HCT116 (cell line): Measurements from ENCODE around the gene HEPN1. TPM values are rescaled to one million over a fixed set of nuclear protein-coding genes. Genes with fewer than 3 reads are reported as not detected.

ENCODE experiments used
- ATAC-seq: fragments of 200-7000 bp; cut with Tn5 transposase; 2 replicates; pipeline ENCODE4 v1.9.1; 2020; ENCODE audit warnings: mild to moderate bottlenecking, moderate library complexity
- BruUV-seq: library from RNA; stranded (reverse); fragments of 400-500 nt; replicated peaks from 2 replicates; lab custom pipeline; 2021; lab: Mats Ljungman, UMichigan
- CTCF ChIA-PET: fragments of 300-600 bp; sonication (Branson Sonifier 250); formaldehyde crosslinking; loops from one replicate; lab custom pipeline; 2021; ENCODE audit warnings: antibody characterized with exemption; lab: Charles Lee
- POLR2A ChIA-PET: fragments of 300-600, 350-600 bp; sonication (Branson Sonifier 250); formaldehyde crosslinking; loops from one replicate; lab custom pipeline; 2021; ENCODE audit warnings: antibody characterized with exemption; lab: Charles Lee
- RAD21 ChIA-PET, 2 experiments: fragments of 300-600 bp; sonication (Branson Sonifier 250); formaldehyde crosslinking; loops; one replicate each; lab custom pipeline; 2023; ENCODE audit warnings: low total read pairs in 2 of 2; ENCODE audit not compliant: uncharacterized antibody in 2 of 2, unreplicated experiment in 2 of 2, low non-redundant PET in 1 of 2; lab: Charles Lee
- DNase-seq: peaks from one replicate; pipeline ENCODE4 v3.0.0-alpha.2; 2010; ENCODE audit warnings: low read depth, low spot score
- H2AFZ ChIP-seq: fragments of 200-600 bp; shearing (Covaris generic), sonication (generic); 2 replicates; pipeline ENCODE4 v1.6.1; 2017; ENCODE audit warnings: low read depth, mixed run types, mixed read lengths, antibody characterized with exemption, low read length; ENCODE audit not compliant: poor library complexity, severe bottlenecking
- H3K27ac ChIP-seq: 2 replicates; pipeline ENCODE4 v1.5.1; 2012; ENCODE audit warnings: low read depth, low read length
- H3K27me3 ChIP-seq: fragments of 200-600 bp; sonication (generic); 2 replicates; pipeline ENCODE4 v1.6.1; 2016; ENCODE audit warnings: mixed run types, low read length, mixed read lengths; ENCODE audit not compliant: insufficient read depth
- H3K36me3 ChIP-seq, 2 experiments: fragments of 200-500 bp in 1 of 2; fragments of 200-600 bp in 1 of 2; sonication (Bioruptor generic) in 1 of 2; sonication (generic) in 1 of 2; 2 replicates each; pipeline versions ENCODE4 v1.5.1 to v1.6.1; 2014 to 2016; ENCODE audit warnings: low read length in 2 of 2, inconsistent platforms in 1 of 2, mixed read lengths in 1 of 2, mixed run types in 1 of 2; ENCODE audit not compliant: insufficient read depth in 2 of 2, control insufficient read depth in 1 of 2
- H3K4me1 ChIP-seq, 2 experiments: fragments of 200-600 bp in 1 of 2; sonication (generic) in 1 of 2; 2 replicates each; pipeline versions ENCODE4 v1.5.1 to v1.6.1; 2012 to 2017; ENCODE audit warnings: low read length in 2 of 2, inconsistent platforms in 1 of 2, mild to moderate bottlenecking in 1 of 2, mixed read lengths in 1 of 2, mixed run types in 1 of 2, moderate library complexity in 1 of 2; ENCODE audit not compliant: insufficient read depth in 2 of 2, control insufficient read depth in 1 of 2
- H3K4me2 ChIP-seq: fragments of 200-600 bp; sonication (generic); 2 replicates; pipeline ENCODE4 v1.6.1; 2017; ENCODE audit warnings: mixed run types, low read length, mixed read lengths
- H3K4me3 ChIP-seq, 2 experiments: fragments of 200-600 bp in 1 of 2; sonication (generic) in 1 of 2; replicated peaks in 1 of 2; 2 replicates each; pipeline ENCODE4 v1.5.1; 2011 to 2016; ENCODE audit warnings: low read length in 2 of 2, control low read depth in 1 of 2, low read depth in 1 of 2, mild to moderate bottlenecking in 1 of 2, mixed read lengths in 1 of 2, mixed run types in 1 of 2
- H3K79me2 ChIP-seq: fragments of 200-600 bp; sonication (generic); 2 replicates; pipeline ENCODE4 v1.6.1; 2017; ENCODE audit warnings: mild to moderate bottlenecking, mixed run types, low read length, moderate library complexity, mixed read lengths; ENCODE audit not compliant: insufficient read depth
- H3K9ac ChIP-seq: fragments of 200-600 bp; sonication (generic); 2 replicates; pipeline ENCODE4 v1.6.1; 2016; ENCODE audit warnings: low read length, mixed read lengths
- H3K9me2 ChIP-seq: fragments of 200-600 bp; sonication (generic), shearing (Covaris generic); 2 replicates; pipeline ENCODE4 v1.6.1; 2017; ENCODE audit warnings: mixed run types, mild to moderate bottlenecking, moderate library complexity; ENCODE audit not compliant: insufficient read depth
- H3K9me3 ChIP-seq, 2 experiments: fragments of 200-500 bp in 1 of 2; fragments of 200-600 bp in 1 of 2; sonication (Bioruptor generic) in 1 of 2; sonication (generic) in 1 of 2; 2 replicates each; pipeline ENCODE4 v1.6.1; 2014 to 2017; ENCODE audit warnings: low read length in 2 of 2, mixed read lengths in 2 of 2, inconsistent platforms in 1 of 2, low read depth in 1 of 2, mild to moderate bottlenecking in 1 of 2, mixed run types in 1 of 2, moderate library complexity in 1 of 2; ENCODE audit not compliant: control insufficient read depth in 1 of 2, insufficient read depth in 1 of 2
- H4K20me1 ChIP-seq: fragments of 200-600 bp; sonication (generic), shearing (Covaris generic); 2 replicates; pipeline ENCODE4 v1.6.1; 2017; ENCODE audit warnings: mixed run types, mild to moderate bottlenecking, moderate library complexity; ENCODE audit not compliant: insufficient read depth
- CBX3 ChIP-seq: IDR thresholded peaks from 2 replicates; pipeline ENCODE4 v1.6.1; 2012; ENCODE audit warnings: low read depth
- CEBPB ChIP-seq: IDR thresholded peaks from 2 replicates; pipeline ENCODE4 v1.6.1; 2012; ENCODE audit warnings: low read depth
- JUND ChIP-seq: IDR thresholded peaks from 2 replicates; pipeline ENCODE4 v1.6.1; 2012
- POLR2A ChIP-seq: IDR thresholded peaks from 2 replicates; pipeline ENCODE4 v1.7.0; 2011; ENCODE audit warnings: borderline replicate concordance; ENCODE audit not compliant: insufficient read depth, insufficient read length; ENCODE audit errors: extremely low read depth
- RAD21 ChIP-seq: IDR thresholded peaks from 2 replicates; pipeline ENCODE4 v1.6.1; 2012; ENCODE audit warnings: low read depth, mild to moderate bottlenecking
- REST ChIP-seq: IDR thresholded peaks from 2 replicates; pipeline ENCODE4 v1.6.1; 2012; ENCODE audit warnings: low read depth
- SRF ChIP-seq: IDR thresholded peaks from 2 replicates; pipeline ENCODE4 v1.6.1; 2012; ENCODE audit warnings: low read depth
- TCF7L2 ChIP-seq: IDR thresholded peaks from 2 replicates; pipeline ENCODE4 v1.7.0; 2011; ENCODE audit warnings: borderline replicate concordance, inconsistent platforms; ENCODE audit not compliant: insufficient read depth, insufficient read length; ENCODE audit errors: extremely low read depth
- YY1 ChIP-seq: IDR thresholded peaks from 2 replicates; pipeline ENCODE4 v1.6.1; 2011; ENCODE audit warnings: low read length, low read depth, moderate library complexity, mild to moderate bottlenecking; ENCODE audit not compliant: insufficient replicate concordance; ENCODE audit errors: extremely low read depth
- ZBTB33 ChIP-seq: IDR thresholded peaks from 2 replicates; pipeline ENCODE4 v1.6.1; 2011; ENCODE audit warnings: mild to moderate bottlenecking, low read length, moderate library complexity; ENCODE audit not compliant: insufficient replicate concordance; ENCODE audit errors: extremely low read depth
- ZFX ChIP-seq: fragments of 450-650 bp; IDR thresholded peaks from 2 replicates; pipeline ENCODE4 v1.6.1; 2017
- intact Hi-C: fragments of 100-400 bp; cut with micrococcal nuclease; formaldehyde crosslinking; loops from 2 replicates; pipeline ENCODE4 v1.10.0; 2022
- total RNA-seq: library from RNA; stranded (reverse); gene quantifications from one replicate; pipeline ENCODE4 v1.2.1, GENCODE V29; 2021; ENCODE audit not compliant: unreplicated experiment
- TF ChIP-seq, protein P1 (sequence below): IDR thresholded peaks from 2 replicates; pipeline ENCODE4 v1.6.1; 2012

Gene HEPN1
- total RNA-seq, 1 experiment from 2014 or later = not detected

GRCh38 chr11:124895471-124895971 is 23.5 kb upstream of the HEPN1 start:
- no peak overlapping the region for H3K9ac ChIP-seq
- H3K36me3 ChIP-seq = no peaks in the 10 kb centered on the region
- H3K79me2 ChIP-seq = no peaks in the 10 kb centered on the region
- ATAC-seq = no peak
- H3K4me1 ChIP-seq = peaks cover 4 to 31% of the 10 kb centered on the region in 2 experiments
- intact Hi-C loops = no loop called here
- no TSS peak for BruUV-seq
- H3K4me2 ChIP-seq = no peak overlapping the region
- no peaks in the 10 kb centered on the region for H4K20me1 ChIP-seq
- H3K27ac ChIP-seq = no peak overlapping the region
- no peak for TF ChIP-seq SRF
- TF ChIP-seq CBX3 = no peak
- no peak for TF ChIP-seq TCF7L2
- TF ChIP-seq, protein P1, sequence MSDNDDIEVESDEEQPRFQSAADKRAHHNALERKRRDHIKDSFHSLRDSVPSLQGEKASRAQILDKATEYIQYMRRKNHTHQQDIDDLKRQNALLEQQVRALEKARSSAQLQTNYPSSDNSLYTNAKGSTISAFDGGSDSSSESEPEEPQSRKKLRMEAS = no peak
- no peak for TF ChIP-seq YY1
- TF ChIP-seq JUND = no peak
- TF ChIP-seq ZBTB33 = no peak
- TF ChIP-seq REST = no peak
- no peak for TF ChIP-seq CEBPB
- no peak for TF ChIP-seq ZFX
- TF ChIP-seq POLR2A = no peak
- no peak for TF ChIP-seq RAD21
- no peak overlapping the region for H2AFZ ChIP-seq
- no peaks in the 10 kb centered on the region for H3K9me2 ChIP-seq
- no peaks in the 10 kb centered on the region for H3K9me3 ChIP-seq
- no peak for DNase-seq
- H3K4me3 ChIP-seq = no peak overlapping the region
- ChIA-PET CTCF (no interaction called here), RAD21 (no interaction called here), POLR2A (no interaction called here)
- H3K27me3 ChIP-seq = no peaks in the 10 kb centered on the region
